HG03095 (cell line): ENCODE data around the gene LTBP1.

Experiments
- ATAC-seq: cut with Tn5 transposase; IDR thresholded peaks from one replicate; pipeline ENCODE4 v1.9.1; 2021; ENCODE audit warnings: moderate library complexity; ENCODE audit not compliant: unreplicated experiment

LTBP1 gene

GRCh38 chr2:33180915-33181314 is 234.2 kb downstream of the LTBP1 start:
- no peak for ATAC-seq

DNA sequence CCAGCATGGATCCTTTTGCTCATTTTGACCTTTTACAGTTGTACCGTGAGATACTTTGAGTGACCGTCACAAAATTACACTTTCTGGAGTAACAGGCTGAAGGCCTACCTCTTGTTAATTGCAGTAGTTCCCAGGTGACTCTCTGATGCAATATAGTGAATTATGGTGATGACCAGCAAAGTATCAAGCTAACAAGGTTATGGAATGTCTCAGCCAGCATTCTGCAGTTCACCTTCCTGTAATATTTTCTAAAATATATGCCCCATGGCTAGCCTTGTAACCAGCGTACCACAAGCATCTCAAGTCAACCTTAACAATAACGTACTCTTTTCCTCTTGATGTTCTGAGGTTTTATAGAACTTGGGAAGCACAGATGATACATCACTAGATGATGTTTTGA is 234.7 kb downstream of the LTBP1 start:
- ATAC-seq = no peak

DNA sequence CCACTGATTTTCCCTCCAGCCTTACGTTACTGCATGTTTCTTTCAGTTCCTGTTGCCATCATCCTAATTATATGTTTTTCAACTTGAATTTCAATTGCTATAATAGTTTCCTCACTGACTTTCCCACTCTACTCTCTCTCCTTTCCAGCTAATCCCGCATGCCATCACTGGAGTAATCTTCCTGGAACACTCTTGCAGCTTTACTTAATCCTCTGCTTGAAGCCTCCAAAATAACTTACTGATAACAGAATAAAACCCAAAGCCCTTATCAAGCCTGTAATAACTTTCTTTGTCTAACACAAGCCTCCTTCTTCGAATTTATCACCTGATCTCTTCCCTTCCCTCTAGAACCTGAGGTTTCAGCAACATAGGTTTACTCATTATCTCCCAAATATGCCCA is 237.3 kb downstream of the LTBP1 start:
- no peak for ATAC-seq

DNA sequence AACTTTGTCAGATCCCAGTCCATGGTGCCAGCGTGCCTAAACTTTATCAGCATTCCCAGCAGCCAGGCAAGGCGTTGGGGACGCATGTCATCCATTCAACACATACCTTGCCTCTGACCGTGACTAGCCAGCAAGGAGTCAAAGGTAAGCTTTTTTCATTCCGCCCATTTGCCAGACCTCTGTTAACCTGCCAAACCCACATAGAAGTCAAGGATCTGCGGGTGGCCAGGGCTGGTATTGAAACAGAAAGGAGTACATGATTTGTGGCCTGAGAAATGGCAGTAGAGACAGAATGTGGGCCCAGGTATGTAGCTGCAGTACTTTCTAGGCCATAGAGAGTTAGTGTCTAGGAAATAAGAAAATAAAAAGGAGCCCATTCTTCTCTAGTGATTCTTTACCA is 240.2 kb downstream of the LTBP1 start:
- no peak for ATAC-seq

- no peak for ATAC-seq
Measured at GRCh38 chr2:33188799-33189198, 242.0 kb downstream of the LTBP1 start.

- no peak for ATAC-seq
Measured at GRCh38 chr2:33190393-33190937, 243.7 kb downstream of the LTBP1 start.

- no peak for ATAC-seq
Measured at GRCh38 chr2:33195891-33196290, 249.1 kb downstream of the LTBP1 start.

- no peak for ATAC-seq
Measured at GRCh38 chr2:33196700-33197099, 249.9 kb downstream of the LTBP1 start.

DNA sequence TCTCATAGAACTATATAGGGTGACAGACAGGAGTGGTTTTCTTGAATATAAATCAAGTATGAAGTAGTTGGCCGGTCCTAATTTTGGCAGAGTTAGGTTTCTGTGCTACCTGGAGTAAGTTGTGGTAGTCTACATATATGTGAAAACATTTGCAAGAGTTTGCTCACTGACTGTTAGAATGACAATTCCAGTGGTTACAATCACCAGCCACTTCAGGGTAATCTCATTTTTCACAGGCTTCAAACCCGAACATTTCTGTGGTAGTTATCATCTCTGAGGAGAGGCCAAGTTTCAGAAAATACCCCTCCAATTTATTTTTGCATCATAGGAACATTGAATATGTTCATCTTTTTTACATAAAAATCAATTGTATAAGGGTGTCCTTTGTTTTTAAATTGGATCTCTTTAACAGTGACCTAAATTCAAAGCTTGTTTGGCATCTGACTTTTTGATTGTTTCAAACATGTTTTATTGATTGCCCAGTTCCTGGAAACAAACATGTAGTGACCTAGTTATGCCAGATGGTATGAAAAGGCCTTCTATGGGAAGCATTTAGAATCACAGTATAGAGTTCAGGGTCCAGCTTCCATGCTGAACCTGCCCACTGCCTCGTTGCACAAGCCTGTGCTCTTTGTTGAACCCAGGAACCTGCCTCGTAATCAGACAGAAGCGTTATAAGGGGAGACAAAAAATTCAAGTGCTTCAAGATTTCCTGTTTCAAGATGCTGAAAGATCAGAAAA is 250.6 kb downstream of the LTBP1 start:
- no peak for ATAC-seq

DNA sequence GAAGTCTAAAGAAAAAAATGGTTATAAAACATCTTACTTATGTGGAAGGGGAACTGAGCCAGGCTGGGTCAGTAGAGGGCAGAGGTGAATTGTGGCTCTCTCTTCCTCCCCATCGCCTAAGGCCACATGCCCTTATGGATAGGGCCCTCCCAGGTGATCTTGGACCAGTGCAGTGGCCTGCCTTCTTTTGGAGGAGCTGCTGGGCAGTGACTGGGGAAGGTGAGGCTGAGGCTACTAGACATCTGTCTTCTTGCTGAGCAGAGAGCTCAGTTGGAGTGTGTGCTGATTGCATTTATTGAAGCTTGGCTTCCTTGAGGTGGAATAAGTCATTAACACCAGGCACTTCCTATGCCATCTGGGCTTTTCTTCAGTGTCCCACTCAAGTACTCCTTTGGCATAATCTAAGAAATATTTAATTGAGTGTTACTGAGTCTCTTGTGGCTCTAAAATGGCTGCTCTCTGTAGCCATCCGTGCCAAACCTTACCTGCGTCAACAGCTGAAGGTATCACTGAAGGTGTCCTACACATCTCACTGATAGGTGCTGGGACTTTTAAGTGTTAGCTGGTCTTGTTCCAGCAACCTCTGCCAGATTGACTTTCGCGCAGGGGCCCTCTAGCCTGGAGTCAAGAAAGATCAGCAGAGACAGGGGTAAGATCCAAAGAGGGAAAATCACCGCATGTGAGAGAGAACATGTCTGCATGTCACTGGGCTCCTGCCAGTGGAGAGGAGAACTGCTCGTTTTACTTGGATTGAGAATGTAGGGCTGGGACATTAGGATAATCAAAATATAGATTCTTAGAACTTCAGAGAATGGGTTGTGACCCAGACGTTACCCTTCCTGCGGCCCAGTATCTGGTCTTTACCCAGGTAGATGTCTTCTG is 256.1 kb downstream of the LTBP1 start:
- ATAC-seq = no peak

DNA sequence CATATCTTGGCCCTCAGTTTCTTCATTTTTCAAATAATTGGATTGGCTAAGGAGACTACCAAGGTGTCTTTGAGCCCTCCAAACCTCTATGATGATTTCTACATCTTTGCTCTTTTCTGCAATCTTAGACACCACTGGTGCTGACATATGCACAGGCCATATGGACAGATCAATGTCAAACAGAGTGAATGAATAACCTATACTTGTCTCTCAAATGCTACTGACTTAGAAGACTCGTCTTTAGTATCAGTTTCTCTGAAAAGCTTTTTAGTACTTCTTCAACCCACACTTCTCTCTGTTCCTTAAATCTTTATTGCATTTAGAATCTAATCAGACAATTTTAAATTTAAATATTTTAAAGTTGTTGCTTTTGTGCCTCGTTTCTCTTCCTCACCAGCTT is 258.2 kb downstream of the LTBP1 start:
- ATAC-seq = peak; percentile 55

DNA sequence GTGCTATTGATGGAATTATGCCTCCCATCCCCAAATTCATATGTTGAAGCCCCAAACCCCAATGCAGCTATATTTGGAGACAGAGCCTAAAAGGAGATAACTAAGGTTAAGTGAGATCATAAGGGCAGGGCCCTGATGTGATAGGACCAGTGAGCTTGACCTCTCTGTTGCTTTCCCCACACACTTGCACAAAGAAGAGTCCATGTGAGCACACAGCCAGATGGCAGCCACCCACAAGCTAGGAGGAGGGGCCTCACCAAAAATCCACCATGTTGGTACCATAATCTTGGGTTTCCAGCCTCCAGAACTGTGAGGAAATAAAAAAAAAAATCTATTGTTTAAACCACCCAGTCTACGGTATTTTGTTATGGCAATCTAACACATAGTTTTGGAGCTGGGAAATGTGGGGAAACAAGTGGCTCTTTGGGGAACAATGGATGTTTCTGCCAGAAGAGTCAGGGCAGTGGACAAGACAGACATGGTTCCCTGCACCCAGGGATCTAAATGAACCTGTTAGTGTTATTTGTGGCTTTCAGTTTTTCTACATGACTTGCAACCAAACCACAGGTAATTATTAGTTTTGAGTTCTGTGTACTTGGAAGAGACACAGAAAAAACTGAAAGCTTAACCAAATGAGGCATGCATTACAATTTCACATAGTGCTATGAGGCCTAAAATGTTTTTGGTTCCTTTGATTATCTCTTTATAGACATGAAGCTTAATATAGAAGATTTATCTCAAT is 259.1 kb downstream of the LTBP1 start:
- peak; percentile 93 for ATAC-seq

- no peak for ATAC-seq
Measured at GRCh38 chr2:33207151-33207740, 260.5 kb downstream of the LTBP1 start.

- ATAC-seq = no peak
Measured at GRCh38 chr2:33208400-33208799, 261.6 kb downstream of the LTBP1 start.

DNA sequence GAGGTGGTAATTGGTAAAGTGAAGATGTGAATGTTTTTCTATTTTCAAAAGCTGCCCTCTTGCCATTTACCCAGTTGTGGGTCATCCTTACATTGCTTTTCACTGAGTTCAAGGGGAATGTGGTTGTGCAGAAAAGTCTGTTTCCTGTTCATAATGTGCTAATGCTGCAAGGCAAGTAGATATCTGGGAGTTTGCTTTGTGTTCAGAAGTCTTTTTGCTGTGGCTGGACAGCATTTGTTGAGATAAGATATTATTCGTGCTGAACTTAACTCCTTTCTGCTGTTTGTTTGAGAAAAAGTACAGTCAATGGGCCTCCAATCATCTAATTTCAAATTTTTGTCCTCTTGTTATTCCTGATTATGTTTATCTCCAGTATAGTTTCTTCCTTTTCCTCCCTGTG is 263.2 kb downstream of the LTBP1 start:
- no peak for ATAC-seq

- ATAC-seq = no peak
Measured at GRCh38 chr2:33210626-33211025, 263.9 kb downstream of the LTBP1 start.

DNA sequence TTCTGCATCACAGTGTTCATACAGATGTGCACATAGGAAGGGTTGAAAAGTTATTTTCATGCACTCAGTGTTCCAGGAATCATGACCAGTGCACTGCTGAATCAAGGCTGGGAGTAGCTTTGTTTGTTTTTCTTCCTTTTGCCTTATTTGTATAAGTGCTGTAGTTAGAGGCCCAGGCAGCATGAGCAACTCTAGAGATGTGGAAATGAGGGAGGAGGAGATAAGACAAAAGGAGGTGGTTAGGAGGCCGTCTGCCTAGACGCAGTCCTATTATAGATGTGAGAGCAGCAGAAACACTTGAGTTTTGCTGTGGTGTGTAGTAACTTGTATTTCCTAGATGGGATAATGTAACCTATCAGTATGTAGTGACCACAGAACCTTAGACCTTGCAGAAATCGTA is 265.4 kb downstream of the LTBP1 start:
- ATAC-seq = no peak

DNA sequence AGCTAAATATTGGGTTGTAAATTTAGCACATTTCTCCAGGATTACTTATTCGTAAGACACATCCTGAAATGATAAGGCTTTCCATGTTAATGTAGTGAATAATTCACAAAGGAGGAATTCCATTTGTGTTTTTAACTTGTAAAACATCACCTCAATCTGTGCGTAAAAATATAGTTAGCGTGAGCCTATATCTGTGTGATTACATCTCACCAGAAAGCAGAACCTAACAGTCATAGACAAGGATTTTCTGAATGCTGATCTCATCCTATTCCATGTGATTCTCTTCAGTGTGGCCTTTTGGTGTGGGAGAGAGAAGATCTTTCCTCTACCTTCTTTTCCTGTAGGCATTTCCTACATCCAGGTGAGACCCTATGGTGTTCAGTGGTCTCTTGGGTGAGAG is 266.5 kb downstream of the LTBP1 start:
- no peak for ATAC-seq

- no peak for ATAC-seq
Measured at GRCh38 chr2:33213648-33214047, 266.9 kb downstream of the LTBP1 start.

DNA sequence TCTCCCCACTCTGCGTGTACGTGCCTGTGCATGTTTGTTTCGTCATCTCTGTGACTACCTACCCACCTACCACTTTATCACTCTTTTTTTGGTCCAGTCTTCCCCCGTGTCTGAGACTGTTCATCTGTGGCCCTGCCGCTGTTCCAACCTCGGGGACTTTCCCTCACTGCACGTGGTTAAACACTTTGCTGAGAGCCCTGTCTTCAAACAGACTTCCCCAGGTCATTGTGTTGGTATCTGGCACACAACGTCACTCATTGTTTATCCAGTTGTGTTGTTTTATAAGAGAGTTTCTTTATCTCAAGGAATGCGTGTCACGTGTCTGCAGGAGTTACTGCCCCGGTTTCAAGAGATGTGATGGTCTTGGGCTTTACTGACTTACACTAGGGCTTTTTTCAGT is 267.7 kb downstream of the LTBP1 start:
- no peak for ATAC-seq

DNA sequence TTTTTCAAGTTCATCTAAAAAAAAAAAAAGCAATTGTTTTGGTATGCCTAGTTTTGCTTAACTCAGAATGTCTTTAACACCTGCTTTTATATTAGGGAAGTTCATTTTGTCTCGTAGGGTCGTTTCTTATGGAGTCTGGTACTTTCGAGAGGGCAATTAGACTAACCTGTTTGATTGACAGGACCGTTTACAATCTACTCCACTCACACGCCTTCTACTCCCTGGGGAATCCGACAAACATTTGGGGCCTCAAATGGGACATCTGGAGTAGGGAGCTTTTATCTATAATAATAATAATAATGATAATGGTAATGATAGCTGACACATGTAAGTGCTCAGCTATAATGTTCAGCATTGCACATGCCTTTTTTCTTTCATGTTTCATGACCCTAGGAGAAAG is 268.1 kb downstream of the LTBP1 start:
- no peak for ATAC-seq
